ENCODE measurements around the gene ARHGAP24.

DNA sequence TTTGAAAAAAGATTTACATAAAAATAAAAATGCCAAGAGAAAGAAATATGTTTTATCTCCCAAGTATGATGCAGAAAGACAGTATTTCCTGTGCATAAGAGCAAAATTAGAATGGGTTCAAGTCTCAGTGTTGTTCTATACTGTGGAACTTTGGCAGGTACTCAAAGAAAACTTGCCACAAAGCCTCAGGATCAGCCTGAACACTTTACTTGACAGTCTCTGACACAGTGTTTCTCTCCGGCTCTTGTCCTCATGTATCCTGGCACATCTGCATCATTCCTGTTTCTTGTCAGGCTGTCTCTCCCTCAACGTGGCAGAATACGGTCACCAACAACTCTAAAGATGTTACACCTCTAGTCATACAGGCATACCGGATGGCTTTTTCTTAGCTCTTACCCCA, 273.7 kb downstream of the ARHGAP24 start:
- TF ChIP-seq, protein P1, sequence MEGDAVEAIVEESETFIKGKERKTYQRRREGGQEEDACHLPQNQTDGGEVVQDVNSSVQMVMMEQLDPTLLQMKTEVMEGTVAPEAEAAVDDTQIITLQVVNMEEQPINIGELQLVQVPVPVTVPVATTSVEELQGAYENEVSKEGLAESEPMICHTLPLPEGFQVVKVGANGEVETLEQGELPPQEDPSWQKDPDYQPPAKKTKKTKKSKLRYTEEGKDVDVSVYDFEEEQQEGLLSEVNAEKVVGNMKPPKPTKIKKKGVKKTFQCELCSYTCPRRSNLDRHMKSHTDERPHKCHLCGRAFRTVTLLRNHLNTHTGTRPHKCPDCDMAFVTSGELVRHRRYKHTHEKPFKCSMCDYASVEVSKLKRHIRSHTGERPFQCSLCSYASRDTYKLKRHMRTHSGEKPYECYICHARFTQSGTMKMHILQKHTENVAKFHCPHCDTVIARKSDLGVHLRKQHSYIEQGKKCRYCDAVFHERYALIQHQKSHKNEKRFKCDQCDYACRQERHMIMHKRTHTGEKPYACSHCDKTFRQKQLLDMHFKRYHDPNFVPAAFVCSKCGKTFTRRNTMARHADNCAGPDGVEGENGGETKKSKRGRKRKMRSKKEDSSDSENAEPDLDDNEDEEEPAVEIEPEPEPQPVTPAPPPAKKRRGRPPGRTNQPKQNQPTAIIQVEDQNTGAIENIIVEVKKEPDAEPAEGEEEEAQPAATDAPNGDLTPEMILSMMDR (IDR thresholded peaks at IDR 0.05): no peak
- TF ChIP-seq POLR2A (IDR thresholded peaks at IDR 0.05): no peak

All from right lobe of liver (tissue), 4 donors.